Stimulated activated CD8-positive, alpha-beta memory T cell treated with anti-CD3 and anti-CD28 coated beads, Interleukin-7, amount 100 ng/mL, for 48 hours (primary cell): ENCODE results near the gene MTHFD2L.
"Not testable (repeated sequence)": the region's sequence is repeated elsewhere in the genome, so short reads cannot be mapped to it uniquely, and the experiment has no call there.

Experiments
- DNase-seq, 2 donors: peaks; one replicate each; pipeline ENCODE4 v3.0.0-alpha.2; 2020; ENCODE audit warnings: low read depth in 1 of 2; ENCODE audit errors: extremely low read depth in 1 of 2

The MTHFD2L gene

GRCh38 chr4:74181219-74181618 is 23.3 kb downstream of the MTHFD2L start:
- no peak for DNase-seq

- DNase-seq, result no peak
These were observed 31.0 kb downstream of the MTHFD2L start for GRCh38 chr4:74188912-74189311.

GRCh38 chr4:74189331-74190043 is 31.6 kb downstream of the MTHFD2L start:
- no peak for DNase-seq

GRCh38 chr4:74190332-74190731 is 32.4 kb downstream of the MTHFD2L start:
- no peak for DNase-seq

GRCh38 chr4:74190919-74191397 is 33.0 kb downstream of the MTHFD2L start:
- DNase-seq, result no peak

- DNase-seq, result no peak
These were observed 39.2 kb downstream of the MTHFD2L start for GRCh38 chr4:74197080-74197479.

GRCh38 chr4:74202062-74202586 is 44.2 kb downstream of the MTHFD2L start:
- no peak for DNase-seq

GRCh38 chr4:74203467-74203866 is 45.5 kb downstream of the MTHFD2L start:
- DNase-seq, result no peak

GRCh38 chr4:74205046-74205445 is 47.1 kb downstream of the MTHFD2L start:
- DNase-seq, result no peak

- DNase-seq, result no peak
These were observed 47.6 kb downstream of the MTHFD2L start for GRCh38 chr4:74205559-74205958.

- no peak for DNase-seq
These were observed 48.3 kb downstream of the MTHFD2L start for GRCh38 chr4:74206088-74206825.

GRCh38 chr4:74214457-74215159 is 56.7 kb downstream of the MTHFD2L start:
- not testable (repeated sequence) for DNase-seq

- DNase-seq, result not testable (repeated sequence)
These were observed 57.3 kb downstream of the MTHFD2L start for GRCh38 chr4:74215236-74215635.

GRCh38 chr4:74217365-74217764 is 59.4 kb downstream of the MTHFD2L start:
- DNase-seq, result no peak

GRCh38 chr4:74218201-74218600 is 60.3 kb downstream of the MTHFD2L start:
- DNase-seq, result no peak

- DNase-seq, result no peak
These were observed 61.3 kb downstream of the MTHFD2L start for GRCh38 chr4:74219240-74219639.

- no peak for DNase-seq
These were observed 65.2 kb downstream of the MTHFD2L start for GRCh38 chr4:74223098-74223497.

GRCh38 chr4:74223801-74224200 is 65.9 kb downstream of the MTHFD2L start:
- no peak for DNase-seq

- DNase-seq, result peak; percentile 30 to 62
These were observed 71.0 kb downstream of the MTHFD2L start for GRCh38 chr4:74228691-74229640.

- peak in 1 of 2 donors; percentile 21 for DNase-seq
These were observed 73.1 kb downstream of the MTHFD2L start for GRCh38 chr4:74230902-74231499.
